B cell (primary cell): Measurements from ENCODE around the gene SH3BP2.

Experiments
- EZH2 ChIP-seq: IDR thresholded peaks from 2 replicates; pipeline ENCODE4 v1.6.1; 2012; ENCODE audit warnings: borderline replicate concordance, low read depth, mild to moderate bottlenecking, moderate library complexity, low read length; ENCODE audit not compliant: insufficient read depth, poor library complexity, severe bottlenecking
- TF ChIP-seq, protein P1 (sequence below): fragments of 200-600 bp; IDR thresholded peaks from one replicate; pipeline ENCODE4 v1.8.0; 2022; ENCODE audit warnings: antibody characterized with exemption, mild to moderate bottlenecking

DNA sequence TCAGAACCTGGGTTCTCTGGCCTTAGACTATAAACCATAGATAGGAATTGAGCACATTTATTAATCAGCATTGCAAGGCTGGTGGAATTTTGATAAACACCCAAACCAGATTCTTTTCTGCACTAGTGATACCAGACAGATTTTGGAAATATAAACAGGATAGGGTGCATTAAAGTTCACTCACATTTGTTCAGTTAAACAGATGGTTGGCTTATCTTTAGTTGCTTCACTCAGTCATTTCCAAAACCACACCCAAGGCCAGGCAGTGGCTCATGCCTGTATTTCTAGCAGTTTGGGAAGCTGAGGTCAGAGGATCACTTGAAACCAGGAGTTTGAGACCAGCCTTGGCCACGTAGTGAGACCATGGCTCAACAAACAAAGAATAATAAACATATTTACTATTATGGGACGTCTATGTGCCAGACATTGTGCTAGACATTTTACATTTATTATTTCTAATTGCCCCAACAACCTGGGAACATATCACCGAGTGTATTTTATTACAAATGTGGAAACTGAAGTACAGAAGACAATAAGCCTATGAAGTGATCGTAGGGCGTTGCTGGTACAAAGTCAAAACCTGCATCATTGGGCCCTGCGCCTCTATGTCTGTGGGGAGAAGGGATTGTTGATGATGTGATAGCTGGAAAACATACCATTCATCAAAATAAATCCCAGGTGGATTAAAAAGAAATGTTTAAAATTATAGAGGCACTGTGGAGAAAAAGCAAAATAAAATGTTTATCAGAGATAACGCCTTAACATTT, 65.7 kb downstream of the SH3BP2 start:
- TF ChIP-seq EZH2 = no peak
- TF ChIP-seq, protein P1, sequence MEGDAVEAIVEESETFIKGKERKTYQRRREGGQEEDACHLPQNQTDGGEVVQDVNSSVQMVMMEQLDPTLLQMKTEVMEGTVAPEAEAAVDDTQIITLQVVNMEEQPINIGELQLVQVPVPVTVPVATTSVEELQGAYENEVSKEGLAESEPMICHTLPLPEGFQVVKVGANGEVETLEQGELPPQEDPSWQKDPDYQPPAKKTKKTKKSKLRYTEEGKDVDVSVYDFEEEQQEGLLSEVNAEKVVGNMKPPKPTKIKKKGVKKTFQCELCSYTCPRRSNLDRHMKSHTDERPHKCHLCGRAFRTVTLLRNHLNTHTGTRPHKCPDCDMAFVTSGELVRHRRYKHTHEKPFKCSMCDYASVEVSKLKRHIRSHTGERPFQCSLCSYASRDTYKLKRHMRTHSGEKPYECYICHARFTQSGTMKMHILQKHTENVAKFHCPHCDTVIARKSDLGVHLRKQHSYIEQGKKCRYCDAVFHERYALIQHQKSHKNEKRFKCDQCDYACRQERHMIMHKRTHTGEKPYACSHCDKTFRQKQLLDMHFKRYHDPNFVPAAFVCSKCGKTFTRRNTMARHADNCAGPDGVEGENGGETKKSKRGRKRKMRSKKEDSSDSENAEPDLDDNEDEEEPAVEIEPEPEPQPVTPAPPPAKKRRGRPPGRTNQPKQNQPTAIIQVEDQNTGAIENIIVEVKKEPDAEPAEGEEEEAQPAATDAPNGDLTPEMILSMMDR = no peak
